ENCODE data around the gene PAQR5.
"Not testable (repeated sequence)": the region's sequence is repeated elsewhere in the genome, so short reads cannot be mapped to it uniquely, and the experiment has no call there.

The PAQR5 gene

GRCh38 chr15:69288011-69288410 lies 10.7 kb upstream of the PAQR5 start:
- H3K4me3 ChIP-seq (ENCODE audit: low read length): no peak overlapping the region
- TF ChIP-seq, protein P1, sequence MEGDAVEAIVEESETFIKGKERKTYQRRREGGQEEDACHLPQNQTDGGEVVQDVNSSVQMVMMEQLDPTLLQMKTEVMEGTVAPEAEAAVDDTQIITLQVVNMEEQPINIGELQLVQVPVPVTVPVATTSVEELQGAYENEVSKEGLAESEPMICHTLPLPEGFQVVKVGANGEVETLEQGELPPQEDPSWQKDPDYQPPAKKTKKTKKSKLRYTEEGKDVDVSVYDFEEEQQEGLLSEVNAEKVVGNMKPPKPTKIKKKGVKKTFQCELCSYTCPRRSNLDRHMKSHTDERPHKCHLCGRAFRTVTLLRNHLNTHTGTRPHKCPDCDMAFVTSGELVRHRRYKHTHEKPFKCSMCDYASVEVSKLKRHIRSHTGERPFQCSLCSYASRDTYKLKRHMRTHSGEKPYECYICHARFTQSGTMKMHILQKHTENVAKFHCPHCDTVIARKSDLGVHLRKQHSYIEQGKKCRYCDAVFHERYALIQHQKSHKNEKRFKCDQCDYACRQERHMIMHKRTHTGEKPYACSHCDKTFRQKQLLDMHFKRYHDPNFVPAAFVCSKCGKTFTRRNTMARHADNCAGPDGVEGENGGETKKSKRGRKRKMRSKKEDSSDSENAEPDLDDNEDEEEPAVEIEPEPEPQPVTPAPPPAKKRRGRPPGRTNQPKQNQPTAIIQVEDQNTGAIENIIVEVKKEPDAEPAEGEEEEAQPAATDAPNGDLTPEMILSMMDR (conservative IDR thresholded peaks at IDR 0.05; ENCODE audit: low read length): no peak
- DNase-seq (ENCODE audit: low read depth): no peak

GRCh38 chr15:69288531-69289341 lies 10.0 kb upstream of the PAQR5 start:
- DNase-seq (ENCODE audit: low read depth): no peak
- H3K4me3 ChIP-seq (ENCODE audit: low read length): no peak overlapping the region
- TF ChIP-seq, protein P1 (conservative IDR thresholded peaks at IDR 0.05; ENCODE audit: low read length): no peak

DNA sequence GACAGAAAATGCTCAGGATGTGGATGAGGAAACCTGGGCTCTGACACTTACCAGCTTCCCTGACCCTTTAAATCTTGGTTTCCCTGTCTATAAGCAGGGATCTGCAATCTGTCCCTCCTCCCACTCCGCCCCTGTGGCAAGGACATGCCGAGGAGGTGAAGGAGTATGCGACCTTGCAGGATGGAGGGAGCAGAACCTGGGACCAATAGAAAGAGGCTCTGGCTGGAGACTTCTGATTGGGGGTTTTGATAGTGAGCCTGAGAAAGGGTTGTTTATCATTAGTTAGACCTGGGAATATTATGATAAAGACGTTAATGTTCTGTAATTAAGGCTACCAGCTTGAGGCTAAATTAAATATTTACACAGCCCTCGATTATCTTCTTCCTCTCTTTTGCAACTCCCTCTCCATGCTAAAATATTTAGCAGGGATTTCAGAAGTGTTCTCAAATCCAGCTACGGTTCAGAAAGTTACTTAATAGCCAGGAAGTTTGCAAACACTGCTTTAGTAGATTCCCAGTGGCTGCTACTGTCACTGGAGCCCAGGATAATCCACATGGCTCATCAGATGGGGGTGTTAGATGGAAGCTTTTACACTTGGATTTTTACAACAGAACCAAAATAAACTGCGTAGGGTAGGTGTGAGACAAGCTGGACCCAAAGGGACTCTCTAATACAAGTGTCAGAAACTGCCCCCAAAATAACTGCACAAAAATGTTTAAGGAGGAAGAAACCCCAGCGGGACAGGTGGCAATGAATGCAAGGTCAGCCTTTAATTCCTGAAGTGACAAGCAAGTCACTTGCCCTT lies 9.2 kb upstream of the PAQR5 start:
- H3K4me3 ChIP-seq (ENCODE audit: low read length): no peak overlapping the region
- TF ChIP-seq, protein P1 (conservative IDR thresholded peaks at IDR 0.05; ENCODE audit: low read length): no peak
- DNase-seq (ENCODE audit: low read depth): no peak

DNA sequence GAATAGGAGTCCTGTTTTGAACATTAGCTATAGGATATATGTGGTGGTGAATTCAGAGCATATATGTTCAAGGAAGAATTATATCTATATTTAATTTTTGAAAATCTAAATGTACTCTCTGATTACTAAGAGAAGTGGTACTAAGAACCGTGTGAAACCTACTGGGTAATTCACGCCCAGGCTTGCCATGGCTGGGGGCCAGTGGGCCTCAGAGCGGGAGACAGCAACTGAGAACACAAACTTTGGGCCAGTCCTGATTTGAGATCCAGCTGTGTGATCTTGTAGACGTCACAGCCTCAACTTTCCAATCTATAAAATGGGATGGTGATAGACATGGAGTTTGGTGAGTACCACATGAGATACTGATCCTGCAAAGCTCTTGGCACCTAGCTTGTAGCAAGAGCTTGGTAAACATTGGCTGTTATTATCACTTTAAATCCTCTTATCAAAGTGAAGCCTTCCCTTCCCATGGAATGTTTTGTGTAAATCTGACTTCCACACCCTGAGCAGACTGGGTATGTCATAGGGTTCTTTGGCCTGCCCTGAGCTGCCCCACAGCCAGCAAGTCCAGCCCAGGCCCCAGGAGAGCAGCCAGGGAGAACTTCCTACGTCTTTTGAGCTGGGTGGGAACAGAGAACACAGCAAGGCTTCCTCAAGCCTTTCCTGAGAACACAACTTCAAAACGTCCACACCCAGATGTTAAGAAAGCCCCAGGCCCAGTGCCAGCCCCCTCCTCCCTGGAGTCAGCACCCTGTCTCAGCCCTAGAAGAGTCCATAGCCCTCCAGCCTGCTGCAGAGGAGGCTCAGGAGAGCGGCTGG lies 8.2 kb upstream of the PAQR5 start:
- no peak for DNase-seq (ENCODE audit: low read depth)
- TF ChIP-seq, protein P1 (conservative IDR thresholded peaks at IDR 0.05; ENCODE audit: low read length): no peak
- no peak overlapping the region for H3K4me3 ChIP-seq (ENCODE audit: low read length)

DNA sequence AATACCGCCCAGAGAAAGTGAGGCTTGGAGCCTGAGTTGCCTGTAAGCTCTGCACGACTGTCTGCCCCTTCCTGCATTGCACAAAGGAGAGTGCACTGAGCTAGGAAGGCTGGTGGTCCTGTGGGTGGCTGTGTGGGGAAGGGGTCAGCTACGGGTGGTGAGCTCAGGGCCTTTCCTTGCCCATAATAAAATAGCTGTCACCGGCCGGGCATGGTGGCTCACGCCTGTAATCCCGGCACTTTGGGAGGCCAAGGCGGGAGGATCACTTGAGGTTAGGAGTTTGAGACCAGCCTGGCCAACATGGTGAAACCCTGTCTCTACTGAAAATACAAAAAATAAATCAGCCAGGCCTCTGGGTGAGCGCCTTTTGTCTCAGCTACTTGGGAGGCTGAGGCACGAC lies 7.1 kb upstream of the PAQR5 start:
- not testable (repeated sequence) for H3K4me3 ChIP-seq (ENCODE audit: low read length); DNase-seq (ENCODE audit: low read depth)

- TF ChIP-seq, protein P1 (conservative IDR thresholded peaks at IDR 0.05; ENCODE audit: low read length): no peak
- no peak overlapping the region for H3K4me3 ChIP-seq (ENCODE audit: low read length)
- DNase-seq (ENCODE audit: low read depth): no peak
Observed at GRCh38 chr15:69292826-69293420, 5.8 kb upstream of the PAQR5 start.
